ENCODE measurements around the gene TRAPPC3L. TPM values are rescaled to one million over a fixed set of nuclear protein-coding genes. Genes with fewer than 3 reads are reported as not detected.
A peak's percentile ranks its signal among the peaks of the same experiment; 100 is the strongest.

TRAPPC3L gene
- polyA plus RNA-seq, 2 of the 4 experiments (the other 2 are of a cell fraction): not detected

GRCh38 chr6:116570856-116571682, 25.6 kb upstream of the TRAPPC3L start, which contains the start of gene RWDD1:
TSS of gene RWDD1 (plus strand) at chr6:116571504. CDS start at chr6:116571583, 79 bp downstream.
- WGBS (ENCODE audit: missing lambda C conversion rate): 2% methylated on average over 13 of the region's 62 CpGs
- Histone ChIP-seq H3K27ac (peak within 1 kb of the TSS; percentile 90 to 96), H3K4me3 (peak within 1 kb of the TSS; percentile 89), H3K4me1 (peaks cover 19% of the 10 kb centered on the region; the same call in 2 of the 3 replicates), H3K4me2 (peak within 1 kb of the TSS; percentile 93), H3K9me3 (no peaks in the 10 kb centered on the region)
- peak; percentile 87 to 99 for DNase-seq (ENCODE audit: low read depth in 1 of 2, low spot score in 1 of 2)
- CTCF ChIA-PET: interaction anchor here (0.8 to 2.4 kb wide), 12 partner anchors 8 to 304 kb away, joined by 3 to 16 read pairs (median 4); partner anchors contain the start of gene TSPYL1
- FAIRE-seq: no peak
- ATAC-seq: peak; percentile 98 to 99
- POLR2A ChIA-PET: interaction anchor here (0.6 to 2.0 kb wide), 14 partner anchors 8 to 316 kb away, joined by 3 to 12 read pairs (median 4); partner anchors contain the start of genes CALHM4, KPNA5, RSPH4A and TSPYL1
- TF ChIP-seq BHLHE40 (IDR thresholded peaks at IDR 0.05; ENCODE audit: low read depth, low read length) (no peak), EP300 (IDR thresholded peaks at IDR 0.05) (no peak), HEYL (CRISPR knock-in tag; IDR thresholded peaks at IDR 0.05) (no peak), RNF2 (IDR thresholded peaks at IDR 0.05; ENCODE audit: borderline replicate concordance, low read depth) (no peak), ZC3H11A (IDR thresholded peaks at IDR 0.05) (no peak), KDM5A (IDR thresholded peaks at IDR 0.05) (no peak), RARB (CRISPR knock-in tag; IDR thresholded peaks at IDR 0.05) (no peak), HOXB5 (CRISPR knock-in tag; IDR thresholded peaks at IDR 0.05) (no peak), HES2 (IDR thresholded peaks at IDR 0.05) (no peak), PHF8 (IDR thresholded peaks at IDR 0.05; ENCODE audit: borderline replicate concordance, low read depth) (peak; percentile 46; the same call in 1 of the 2 replicates), GATA3 (IDR thresholded peaks at IDR 0.05; ENCODE audit: borderline replicate concordance) (peak; percentile 56), RAD21 (conservative IDR thresholded peaks at IDR 0.05 in 1 of 2, IDR thresholded peaks at IDR 0.05 in 1 of 2) (no peak), HOXA7 (CRISPR knock-in tag; IDR thresholded peaks at IDR 0.05) (no peak), USF2 (IDR thresholded peaks at IDR 0.05) (no peak), JUN (IDR thresholded peaks at IDR 0.05) (peak; percentile 83 to 98; a peak in 4 of 5 replicates), REST (IDR thresholded peaks at IDR 0.05) (no peak), CHD4 (IDR thresholded peaks at IDR 0.05; ENCODE audit: borderline replicate concordance) (no peak), MAFK (IDR thresholded peaks at IDR 0.05; ENCODE audit: partially characterized antibody) (no peak), ZFP36 (IDR thresholded peaks at IDR 0.05; ENCODE audit: borderline replicate concordance, partially characterized antibody) (no peak), ZSCAN20 (CRISPR knock-in tag; IDR thresholded peaks at IDR 0.05) (no peak), TP53 (CRISPR knock-in tag; IDR thresholded peaks at IDR 0.05) (no peak), RFX5 (IDR thresholded peaks at IDR 0.05) (peak; percentile 40; the same call in 1 of the 2 replicates), POLR2A (IDR thresholded peaks at IDR 0.05; ENCODE audit: low read length) (peak; percentile 76), ZNF302 (CRISPR knock-in tag; IDR thresholded peaks at IDR 0.05) (no peak), ESRRA (IDR thresholded peaks at IDR 0.05; ENCODE audit: borderline replicate concordance, low read length) (no peak), CBX2 (IDR thresholded peaks at IDR 0.05; ENCODE audit: borderline replicate concordance, low read depth) (no peak), NFE2L2 (conservative IDR thresholded peaks at IDR 0.05; ENCODE audit: low read length) (no peak), MYC (IDR thresholded peaks at IDR 0.05; ENCODE audit: borderline replicate concordance, low read length) (peak; percentile 85), CEBPB (IDR thresholded peaks at IDR 0.05) (peak in 1 of 2 experiments; percentile 56; a peak in 1 of 4 replicates), EHMT2 (IDR thresholded peaks at IDR 0.05; ENCODE audit: low read depth) (no peak), NR3C1 (IDR thresholded peaks at IDR 0.05) (no peak), HDAC2 (IDR thresholded peaks at IDR 0.05) (no peak), HMGXB4 (CRISPR knock-in tag; IDR thresholded peaks at IDR 0.05; ENCODE audit: borderline replicate concordance) (no peak), FOXS1 (CRISPR knock-in tag; IDR thresholded peaks at IDR 0.05) (no peak), SMC3 (IDR thresholded peaks at IDR 0.05) (no peak), JUNB (IDR thresholded peaks at IDR 0.05) (no peak)

All from A549 (cell line).